ENCODE data around the gene IRF2.
A peak's percentile ranks its signal among the peaks of the same experiment; 100 is the strongest.

Gene IRF2

DNA sequence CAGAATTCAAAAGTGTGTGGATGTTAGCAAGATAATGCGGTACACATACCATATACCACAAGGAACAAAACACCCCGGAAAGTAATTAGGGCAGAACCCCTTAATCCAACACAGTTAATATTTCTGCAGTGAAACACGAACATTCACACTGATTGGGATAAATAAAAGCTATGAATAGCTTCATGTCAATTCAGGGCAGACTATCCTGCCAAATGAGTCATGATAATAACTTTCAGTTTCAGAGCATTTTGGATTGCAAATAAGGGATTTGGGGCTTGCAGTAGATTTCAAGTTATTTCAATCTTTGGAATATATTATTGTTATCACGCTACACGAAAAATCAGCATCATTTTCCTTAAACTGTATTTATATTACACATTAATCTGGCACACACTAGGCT is 24.3 kb downstream of the IRF2 start:
- Histone ChIP-seq H2AFZ (ENCODE audit: low read length) (no peak overlapping the region), H3F3A (ENCODE audit: insufficient read depth, low read length) (peaks cover 50% of the 10 kb centered on the region), H3K27ac (ENCODE audit: low read length) (peak overlapping the region; percentile 86; the same call in 1 of the 2 replicates), H3K9me2 (replicated peaks; ENCODE audit: insufficient read depth, low read length) (no peaks in the 10 kb centered on the region), H3K79me2 (ENCODE audit: low read length) (peaks cover 98% of the 10 kb centered on the region), H3K4me2 (ENCODE audit: low read depth, low read length) (peak overlapping the region; percentile 79), H3K9ac (ENCODE audit: low read length) (no peak overlapping the region), H3K27me3 (replicated peaks; ENCODE audit: insufficient read depth, low read length) (no peaks in the 10 kb centered on the region), H3K36me3 (replicated peaks; ENCODE audit: insufficient read depth, low read length) (peaks cover 14% of the 10 kb centered on the region; the same call in 1 of the 2 replicates), H3K9me3 (replicated peaks; ENCODE audit: insufficient read depth, low read length) (no peaks in the 10 kb centered on the region), H3K4me3 (ENCODE audit: low read length) (no peak overlapping the region), H3K4me1 (ENCODE audit: low read length) (peaks cover 83% of the 10 kb centered on the region), H4K20me1 (ENCODE audit: insufficient read depth, low read length) (no peaks in the 10 kb centered on the region)
- DNase-seq: no peak
- no peak for TF ChIP-seq EZH2 (optimal IDR thresholded peaks at IDR 0.05; ENCODE audit: low read depth, low read length)
- TF ChIP-seq EZH2phosphoT487 (IDR thresholded peaks at IDR 0.05; ENCODE audit: low read length): no peak
- TF ChIP-seq CTCF (IDR thresholded peaks at IDR 0.05; ENCODE audit: low read length): no peak

GRCh38 chr4:184448821-184449220 is 25.5 kb downstream of the IRF2 start:
- Histone ChIP-seq H3F3A (ENCODE audit: insufficient read depth, low read length) (peaks cover 42% of the 10 kb centered on the region), H2AFZ (ENCODE audit: low read length) (no peak overlapping the region), H3K4me1 (ENCODE audit: low read length) (peaks cover 80% of the 10 kb centered on the region), H3K27ac (ENCODE audit: low read length) (peak overlapping the region; percentile 86), H3K36me3 (replicated peaks; ENCODE audit: insufficient read depth, low read length) (peaks cover 14% of the 10 kb centered on the region; the same call in 1 of the 2 replicates), H3K79me2 (ENCODE audit: low read length) (peaks cover 98% of the 10 kb centered on the region), H3K4me3 (ENCODE audit: low read length) (peak overlapping the region; percentile 49), H3K4me2 (ENCODE audit: low read depth, low read length) (peak overlapping the region; percentile 79), H3K9me3 (replicated peaks; ENCODE audit: insufficient read depth, low read length) (no peaks in the 10 kb centered on the region), H3K9ac (ENCODE audit: low read length) (peak overlapping the region; percentile 41), H3K27me3 (replicated peaks; ENCODE audit: insufficient read depth, low read length) (no peaks in the 10 kb centered on the region), H4K20me1 (ENCODE audit: insufficient read depth, low read length) (no peaks in the 10 kb centered on the region), H3K9me2 (replicated peaks; ENCODE audit: insufficient read depth, low read length) (no peaks in the 10 kb centered on the region)
- no peak for TF ChIP-seq EZH2phosphoT487 (IDR thresholded peaks at IDR 0.05; ENCODE audit: low read length)
- TF ChIP-seq CTCF (IDR thresholded peaks at IDR 0.05; ENCODE audit: low read length): no peak
- no peak for TF ChIP-seq EZH2 (optimal IDR thresholded peaks at IDR 0.05; ENCODE audit: low read depth, low read length)
- peak; percentile 94 for DNase-seq

GRCh38 chr4:184448141-184448540 is 26.2 kb downstream of the IRF2 start:
- no peak overlapping the region for H2AFZ ChIP-seq (ENCODE audit: low read length)
- H3K27me3 ChIP-seq (replicated peaks; ENCODE audit: insufficient read depth, low read length): no peaks in the 10 kb centered on the region
- peak overlapping the region; percentile 49 for H3K4me3 ChIP-seq (ENCODE audit: low read length)

More at GRCh38 chr4:184448141-184448540, 26.2 kb downstream of the IRF2 start:
- Histone ChIP-seq H3F3A (ENCODE audit: insufficient read depth, low read length) (peaks cover 35% of the 10 kb centered on the region), H3K9me2 (replicated peaks; ENCODE audit: insufficient read depth, low read length) (no peaks in the 10 kb centered on the region), H3K4me2 (ENCODE audit: low read depth, low read length) (peak overlapping the region; percentile 79), H4K20me1 (ENCODE audit: insufficient read depth, low read length) (no peaks in the 10 kb centered on the region), H3K27ac (ENCODE audit: low read length) (peak overlapping the region; percentile 86), H3K9ac (ENCODE audit: low read length) (peak overlapping the region; percentile 41; the same call in 1 of the 2 replicates), H3K4me1 (ENCODE audit: low read length) (peaks cover 81% of the 10 kb centered on the region), H3K79me2 (ENCODE audit: low read length) (peaks cover 98% of the 10 kb centered on the region), H3K36me3 (replicated peaks; ENCODE audit: insufficient read depth, low read length) (peaks cover 14% of the 10 kb centered on the region; the same call in 1 of the 2 replicates), H3K9me3 (replicated peaks; ENCODE audit: insufficient read depth, low read length) (no peaks in the 10 kb centered on the region)
- TF ChIP-seq EZH2phosphoT487 (IDR thresholded peaks at IDR 0.05; ENCODE audit: low read length): no peak
- no peak for TF ChIP-seq CTCF (IDR thresholded peaks at IDR 0.05; ENCODE audit: low read length)
- no peak for TF ChIP-seq EZH2 (optimal IDR thresholded peaks at IDR 0.05; ENCODE audit: low read depth, low read length)
- DNase-seq: no peak
